Fibroblast of lung (primary cell): Measurements from ENCODE around the gene GOLGA8B. TPM values are rescaled to one million over a fixed set of nuclear protein-coding genes. Genes with fewer than 3 reads are reported as not detected.
"Not testable (repeated sequence)": the region's sequence is repeated elsewhere in the genome, so short reads cannot be mapped to it uniquely, and the experiment has no call there.

Experiments used
- DNase-seq, 2 donors: peaks; one replicate each; pipeline versions ENCODE4 v3.0.0 to v3.0.0-alpha.2; 2010; ENCODE audit warnings: low read depth in 2 of 2
- H2AFZ ChIP-seq: 2 replicates; pipeline ENCODE4 v1.5.1; 2012; ENCODE audit warnings: low read length, control low read depth, inconsistent platforms
- H3K27ac ChIP-seq: 2 replicates; pipeline ENCODE4 v1.5.1; 2011; ENCODE audit warnings: low read length, control low read depth; ENCODE audit not compliant: insufficient read depth
- H3K27me3 ChIP-seq: 2 replicates; pipeline ENCODE4 v1.5.1; 2011; ENCODE audit warnings: mild to moderate bottlenecking, low read length; ENCODE audit not compliant: control insufficient read depth, insufficient read depth
- H3K36me3 ChIP-seq: 2 replicates; pipeline ENCODE4 v1.5.1; 2011; ENCODE audit warnings: low read length; ENCODE audit not compliant: control insufficient read depth, insufficient read depth
- H3K4me1 ChIP-seq: 2 replicates; pipeline ENCODE4 v1.5.1; 2011; ENCODE audit warnings: low read length; ENCODE audit not compliant: control insufficient read depth, insufficient read depth; ENCODE audit errors: extremely low read depth
- H3K4me2 ChIP-seq: 2 replicates; pipeline ENCODE4 v1.5.1; 2011; ENCODE audit warnings: low read length, control low read depth; ENCODE audit not compliant: insufficient read depth; ENCODE audit errors: extremely low read depth
- H3K4me3 ChIP-seq, 4 experiments: fragments of 200-600 bp in 1 of 4; sonication (generic) in 1 of 4; replicated peaks in 1 of 4; 2 replicates each; pipeline ENCODE4 v1.5.1; 2011 to 2016; ENCODE audit warnings: low read length in 4 of 4, low read depth in 3 of 4, mild to moderate bottlenecking in 3 of 4, control low read depth in 2 of 4, inconsistent platforms in 1 of 4, mixed read lengths in 1 of 4; ENCODE audit not compliant: insufficient read depth in 1 of 4; ENCODE audit errors: control extremely low read depth in 1 of 4
- H3K79me2 ChIP-seq: 2 replicates; pipeline ENCODE4 v1.5.1; 2012; ENCODE audit warnings: mild to moderate bottlenecking, low read length, inconsistent platforms; ENCODE audit not compliant: control insufficient read depth, insufficient read depth
- H3K9ac ChIP-seq: 2 replicates; pipeline ENCODE4 v1.5.1; 2011; ENCODE audit warnings: mild to moderate bottlenecking, low read length, control low read depth; ENCODE audit not compliant: insufficient read depth
- H3K9me3 ChIP-seq: 2 replicates; pipeline ENCODE4 v1.5.1; 2012; ENCODE audit warnings: low read depth, low read length; ENCODE audit not compliant: control insufficient read depth, insufficient read depth
- H4K20me1 ChIP-seq: 2 replicates; pipeline ENCODE4 v1.5.1; 2011; ENCODE audit warnings: low read length; ENCODE audit not compliant: control insufficient read depth, insufficient read depth; ENCODE audit errors: extremely low read depth
- polyA plus RNA-seq, 2 donors: library from polyadenylated mRNA; depleted of rRNA in 1 of 2; stranded (reverse) in 1 of 2; unstranded in 1 of 2; fragments of >200 nt; gene quantifications; 2 replicates each; pipeline ENCODE4 v1.2.1, GENCODE V29; 2011 to 2012; ENCODE audit warnings: missing spikeins in 1 of 2
- total RNA-seq: library from RNA; depleted of rRNA; stranded (reverse); fragments of >200 nt; gene quantifications from 2 replicates; pipeline ENCODE4 v1.2.1, GENCODE V29; 2014

GOLGA8B gene
- total and polyA plus RNA-seq, 2 donors (not counting 1 experiment from before 2014, with no cell fraction given) = 14.7 to 19.6 TPM

GRCh38 chr15:34572921-34573320, 10.5 kb downstream of the GOLGA8B start:
- not testable (repeated sequence) for H3K9me3 ChIP-seq, DNase-seq, H3K4me1 ChIP-seq, H3K4me2 ChIP-seq, H3K27ac ChIP-seq, H3K79me2 ChIP-seq, H3K4me3 ChIP-seq, H3K27me3 ChIP-seq, H3K36me3 ChIP-seq, H2AFZ ChIP-seq, H4K20me1 ChIP-seq, H3K9ac ChIP-seq

- H3K4me3 ChIP-seq, H3K79me2 ChIP-seq, H3K27ac ChIP-seq, H4K20me1 ChIP-seq, H3K36me3 ChIP-seq, H3K4me2 ChIP-seq, H2AFZ ChIP-seq, H3K27me3 ChIP-seq, H3K9ac ChIP-seq, H3K4me1 ChIP-seq, DNase-seq, H3K9me3 ChIP-seq: not testable (repeated sequence)
Measured at GRCh38 chr15:34572019-34572641, 11.3 kb downstream of the GOLGA8B start.

- not testable (repeated sequence) for H3K4me3 ChIP-seq, H3K4me1 ChIP-seq, H2AFZ ChIP-seq, H3K9ac ChIP-seq, H3K27ac ChIP-seq, H3K9me3 ChIP-seq, H3K4me2 ChIP-seq, H3K27me3 ChIP-seq, H4K20me1 ChIP-seq, DNase-seq, H3K79me2 ChIP-seq, H3K36me3 ChIP-seq
Measured at GRCh38 chr15:34569670-34570396, 13.6 kb downstream of the GOLGA8B start.

GRCh38 chr15:34567174-34567573, 16.3 kb downstream of the GOLGA8B start:
- not testable (repeated sequence) for H3K4me2 ChIP-seq, H3K9ac ChIP-seq, H3K4me3 ChIP-seq, H3K27me3 ChIP-seq, H3K27ac ChIP-seq, H2AFZ ChIP-seq, H3K4me1 ChIP-seq, H3K79me2 ChIP-seq, H3K9me3 ChIP-seq, H3K36me3 ChIP-seq, DNase-seq, H4K20me1 ChIP-seq

GRCh38 chr15:34564711-34565110, 18.7 kb downstream of the GOLGA8B start:
- not testable (repeated sequence) for H2AFZ ChIP-seq, H3K36me3 ChIP-seq, H3K27ac ChIP-seq, H3K4me2 ChIP-seq, DNase-seq, H3K27me3 ChIP-seq, H3K4me1 ChIP-seq, H4K20me1 ChIP-seq, H3K79me2 ChIP-seq, H3K9ac ChIP-seq, H3K9me3 ChIP-seq, H3K4me3 ChIP-seq

GRCh38 chr15:34560814-34561213, 22.6 kb downstream of the GOLGA8B start:
- H3K27me3 ChIP-seq, H2AFZ ChIP-seq, H3K79me2 ChIP-seq, H3K27ac ChIP-seq, H3K9ac ChIP-seq, H3K4me2 ChIP-seq, H4K20me1 ChIP-seq, H3K36me3 ChIP-seq, H3K4me3 ChIP-seq, DNase-seq, H3K9me3 ChIP-seq, H3K4me1 ChIP-seq: not testable (repeated sequence)

- not testable (repeated sequence) for H3K4me2 ChIP-seq, H3K9me3 ChIP-seq, H3K4me1 ChIP-seq, H3K4me3 ChIP-seq, H3K27me3 ChIP-seq, DNase-seq, H3K9ac ChIP-seq, H4K20me1 ChIP-seq, H3K36me3 ChIP-seq, H3K27ac ChIP-seq, H2AFZ ChIP-seq, H3K79me2 ChIP-seq
Measured at GRCh38 chr15:34559764-34560163, 23.7 kb downstream of the GOLGA8B start.
